ENCODE results near the gene HES1. TPM values are rescaled to one million over a fixed set of nuclear protein-coding genes. Genes with fewer than 3 reads are reported as not detected.
A peak's percentile ranks its signal among the peaks of the same experiment; 100 is the strongest.

Gene HES1
- total and polyA plus RNA-seq, 9 of the 15 experiments (the other 6 are each of a cell fraction or from before 2014, with no cell fraction given) = 3.4 to 37.0 (median 19.3) TPM

DNA sequence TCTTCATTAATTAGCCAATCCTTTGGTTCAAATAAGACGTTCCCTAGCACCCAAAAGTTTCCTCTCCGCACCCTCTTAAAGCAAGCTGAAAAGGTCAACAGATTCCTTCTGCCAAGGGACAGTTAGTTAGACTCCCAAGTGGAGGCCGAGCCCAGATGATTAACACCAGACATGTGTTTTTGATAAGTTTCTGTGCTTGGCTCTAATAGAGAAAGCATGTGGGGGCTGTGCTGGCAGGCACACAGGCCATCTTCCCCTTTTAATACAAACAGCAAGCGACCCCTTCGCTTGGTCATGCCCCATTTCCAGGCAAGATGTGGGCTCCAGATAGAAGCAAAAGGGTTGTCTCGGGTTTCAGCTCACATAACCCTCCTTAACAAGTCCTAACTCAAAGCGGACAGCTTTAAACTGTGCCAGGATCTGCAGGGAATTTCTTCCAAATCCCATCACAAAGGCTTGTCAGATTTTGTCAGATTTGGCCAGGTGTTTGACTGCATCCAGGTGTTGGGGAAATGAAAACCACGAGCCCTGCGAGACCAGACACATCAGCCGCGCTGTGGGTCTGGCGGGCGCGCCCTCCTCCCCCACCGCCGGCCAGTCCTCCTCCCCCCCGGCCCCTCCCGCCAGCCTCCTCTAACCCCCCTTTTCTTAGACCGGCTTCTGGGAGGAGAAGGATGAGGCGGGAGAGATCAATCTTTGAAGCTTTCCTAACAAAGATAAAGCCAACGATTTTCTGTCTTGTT lies 3.3 kb downstream of the HES1 start (continued):
- TF ChIP-seq DEAF1 (CRISPR knock-in tag; IDR thresholded peaks at IDR 0.05) (peak; percentile 21; the same call in 1 of the 2 replicates), JUND (IDR thresholded peaks at IDR 0.05; ENCODE audit: borderline replicate concordance, low read depth, low read length) (no peak; the same call in 1 of the 2 replicates), JUND (tag; IDR thresholded peaks at IDR 0.05; ENCODE audit: borderline replicate concordance, low read depth, low read length) (peak; percentile 18; the same call in 1 of the 3 replicates), CAMTA2 (CRISPR knock-in tag; conservative IDR thresholded peaks at IDR 0.05) (0 out of 2 replicates have a peak, but pooled peaks have one; percentile 77), ZNF76 (CRISPR knock-in tag; IDR thresholded peaks at IDR 0.05; ENCODE audit: borderline replicate concordance) (no peak), ATF7 (IDR thresholded peaks at IDR 0.05) (peak; percentile 44), XRCC3 (IDR thresholded peaks at IDR 0.05) (no peak), KAT7 (CRISPR knock-in tag; IDR thresholded peaks at IDR 0.05; ENCODE audit: borderline replicate concordance) (no peak; the same call in 1 of the 2 replicates), ATF4 (CRISPR knock-in tag; IDR thresholded peaks at IDR 0.05) (0 out of 2 replicates have a peak, but pooled peaks have one; percentile 6), GATA2 (CRISPR knock-in tag; IDR thresholded peaks at IDR 0.05) (peak; percentile 55), STAG1 (CRISPR knock-in tag; IDR thresholded peaks at IDR 0.05; ENCODE audit: borderline replicate concordance) (no peak), ZNF277 (CRISPR knock-in tag; IDR thresholded peaks at IDR 0.05; ENCODE audit: borderline replicate concordance) (no peak), DLX4 (CRISPR knock-in tag; IDR thresholded peaks at IDR 0.05) (no peak), SRSF9 (IDR thresholded peaks at IDR 0.05; ENCODE audit: borderline replicate concordance, low read depth, low read length) (no peak), KDM4B (IDR thresholded peaks at IDR 0.05; ENCODE audit: borderline replicate concordance in 2 of 2, low read depth in 1 of 2) (peak in 1 of 2 experiments; percentile 86; a peak in 2 of 4 replicates), NR4A1 (CRISPR knock-in tag; IDR thresholded peaks at IDR 0.05) (no peak), NR4A1 (tag; IDR thresholded peaks at IDR 0.05) (0 out of 2 replicates have a peak, but pooled peaks have one; percentile 32)
- TF ChIP-seq, protein P1, sequence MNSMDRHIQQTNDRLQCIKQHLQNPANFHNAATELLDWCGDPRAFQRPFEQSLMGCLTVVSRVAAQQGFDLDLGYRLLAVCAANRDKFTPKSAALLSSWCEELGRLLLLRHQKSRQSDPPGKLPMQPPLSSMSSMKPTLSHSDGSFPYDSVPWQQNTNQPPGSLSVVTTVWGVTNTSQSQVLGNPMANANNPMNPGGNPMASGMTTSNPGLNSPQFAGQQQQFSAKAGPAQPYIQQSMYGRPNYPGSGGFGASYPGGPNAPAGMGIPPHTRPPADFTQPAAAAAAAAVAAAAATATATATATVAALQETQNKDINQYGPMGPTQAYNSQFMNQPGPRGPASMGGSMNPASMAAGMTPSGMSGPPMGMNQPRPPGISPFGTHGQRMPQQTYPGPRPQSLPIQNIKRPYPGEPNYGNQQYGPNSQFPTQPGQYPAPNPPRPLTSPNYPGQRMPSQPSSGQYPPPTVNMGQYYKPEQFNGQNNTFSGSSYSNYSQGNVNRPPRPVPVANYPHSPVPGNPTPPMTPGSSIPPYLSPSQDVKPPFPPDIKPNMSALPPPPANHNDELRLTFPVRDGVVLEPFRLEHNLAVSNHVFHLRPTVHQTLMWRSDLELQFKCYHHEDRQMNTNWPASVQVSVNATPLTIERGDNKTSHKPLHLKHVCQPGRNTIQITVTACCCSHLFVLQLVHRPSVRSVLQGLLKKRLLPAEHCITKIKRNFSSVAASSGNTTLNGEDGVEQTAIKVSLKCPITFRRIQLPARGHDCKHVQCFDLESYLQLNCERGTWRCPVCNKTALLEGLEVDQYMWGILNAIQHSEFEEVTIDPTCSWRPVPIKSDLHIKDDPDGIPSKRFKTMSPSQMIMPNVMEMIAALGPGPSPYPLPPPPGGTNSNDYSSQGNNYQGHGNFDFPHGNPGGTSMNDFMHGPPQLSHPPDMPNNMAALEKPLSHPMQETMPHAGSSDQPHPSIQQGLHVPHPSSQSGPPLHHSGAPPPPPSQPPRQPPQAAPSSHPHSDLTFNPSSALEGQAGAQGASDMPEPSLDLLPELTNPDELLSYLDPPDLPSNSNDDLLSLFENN (IDR thresholded peaks at IDR 0.05; ENCODE audit: low read depth in 2 of 2, low read length in 2 of 2) = no peak; a peak in 1 of 4 replicates
